HG02938 (cell line): ENCODE measurements around the gene PCDHA8.
"Not testable (repeated sequence)": the region's sequence is repeated elsewhere in the genome, so short reads cannot be mapped to it uniquely, and the experiment has no call there.

Source experiments
- ATAC-seq: cut with Tn5 transposase; IDR thresholded peaks from one replicate; pipeline ENCODE4 v1.9.1; 2021; ENCODE audit warnings: mild to moderate bottlenecking, moderate library complexity; ENCODE audit not compliant: unreplicated experiment

Gene PCDHA8, protein sequence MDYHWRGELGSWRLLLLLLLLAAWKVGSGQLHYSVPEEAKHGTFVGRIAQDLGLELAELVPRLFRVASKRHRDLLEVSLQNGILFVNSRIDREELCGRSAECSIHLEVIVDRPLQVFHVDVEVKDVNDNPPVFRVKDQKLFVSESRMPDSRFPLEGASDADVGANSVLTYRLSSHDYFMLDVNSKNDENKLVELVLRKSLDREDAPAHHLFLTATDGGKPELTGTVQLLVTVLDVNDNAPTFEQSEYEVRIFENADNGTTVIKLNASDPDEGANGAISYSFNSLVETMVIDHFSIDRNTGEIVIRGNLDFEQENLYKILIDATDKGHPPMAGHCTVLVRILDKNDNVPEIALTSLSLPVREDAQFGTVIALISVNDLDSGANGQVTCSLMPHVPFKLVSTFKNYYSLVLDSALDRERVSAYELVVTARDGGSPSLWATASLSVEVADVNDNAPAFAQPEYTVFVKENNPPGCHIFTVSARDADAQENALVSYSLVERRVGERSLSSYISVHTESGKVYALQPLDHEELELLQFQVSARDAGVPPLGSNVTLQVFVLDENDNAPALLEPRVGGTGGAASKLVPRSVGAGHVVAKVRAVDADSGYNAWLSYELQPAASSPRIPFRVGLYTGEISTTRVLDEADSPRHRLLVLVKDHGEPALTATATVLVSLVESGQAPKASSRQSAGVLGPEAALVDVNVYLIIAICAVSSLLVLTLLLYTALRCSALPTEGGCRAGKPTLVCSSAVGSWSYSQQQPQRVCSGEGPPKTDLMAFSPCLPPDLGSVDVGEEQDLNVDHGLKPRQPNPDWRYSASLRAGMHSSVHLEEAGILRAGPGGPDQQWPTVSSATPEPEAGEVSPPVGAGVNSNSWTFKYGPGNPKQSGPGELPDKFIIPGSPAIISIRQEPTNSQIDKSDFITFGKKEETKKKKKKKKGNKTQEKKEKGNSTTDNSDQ

DNA sequence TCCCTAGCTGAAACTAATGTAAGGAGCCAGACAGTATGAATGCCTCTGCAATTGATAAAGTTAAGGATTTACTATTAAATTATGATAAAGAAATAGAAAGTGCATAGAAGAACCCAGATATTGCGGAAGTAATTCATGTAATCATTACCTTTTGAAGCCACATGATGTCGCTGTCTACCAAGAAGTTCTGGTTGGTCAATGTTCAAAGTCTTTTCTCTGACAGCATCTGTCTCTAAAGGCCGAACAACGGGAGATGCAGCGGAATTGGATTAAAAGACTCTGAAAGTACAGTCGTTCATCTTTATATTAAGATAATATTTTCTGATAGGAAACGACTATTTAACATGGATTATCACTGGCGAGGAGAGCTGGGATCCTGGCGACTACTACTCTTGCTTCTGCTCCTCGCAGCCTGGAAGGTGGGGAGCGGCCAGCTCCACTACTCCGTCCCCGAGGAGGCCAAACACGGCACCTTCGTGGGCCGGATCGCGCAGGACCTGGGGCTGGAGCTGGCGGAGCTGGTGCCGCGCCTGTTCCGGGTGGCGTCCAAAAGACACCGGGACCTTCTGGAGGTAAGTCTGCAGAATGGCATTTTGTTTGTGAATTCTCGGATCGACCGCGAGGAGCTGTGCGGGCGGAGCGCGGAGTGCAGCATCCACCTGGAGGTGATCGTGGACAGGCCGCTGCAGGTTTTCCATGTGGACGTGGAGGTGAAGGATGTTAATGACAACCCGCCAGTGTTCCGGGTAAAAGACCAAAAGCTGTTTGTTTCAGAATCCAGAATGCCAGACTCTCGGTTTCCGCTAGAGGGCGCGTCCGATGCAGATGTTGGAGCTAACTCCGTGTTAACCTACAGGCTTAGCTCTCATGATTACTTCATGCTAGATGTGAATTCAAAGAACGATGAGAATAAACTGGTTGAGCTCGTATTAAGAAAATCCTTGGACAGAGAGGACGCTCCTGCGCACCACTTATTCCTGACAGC lies at the start of gene PCDHA8:
TSS of gene PCDHA8 (plus strand) at position 210 of the 985 bp plus-strand sequence. CDS start at position 345, 135 bp downstream.
- ATAC-seq: no peak

DNA sequence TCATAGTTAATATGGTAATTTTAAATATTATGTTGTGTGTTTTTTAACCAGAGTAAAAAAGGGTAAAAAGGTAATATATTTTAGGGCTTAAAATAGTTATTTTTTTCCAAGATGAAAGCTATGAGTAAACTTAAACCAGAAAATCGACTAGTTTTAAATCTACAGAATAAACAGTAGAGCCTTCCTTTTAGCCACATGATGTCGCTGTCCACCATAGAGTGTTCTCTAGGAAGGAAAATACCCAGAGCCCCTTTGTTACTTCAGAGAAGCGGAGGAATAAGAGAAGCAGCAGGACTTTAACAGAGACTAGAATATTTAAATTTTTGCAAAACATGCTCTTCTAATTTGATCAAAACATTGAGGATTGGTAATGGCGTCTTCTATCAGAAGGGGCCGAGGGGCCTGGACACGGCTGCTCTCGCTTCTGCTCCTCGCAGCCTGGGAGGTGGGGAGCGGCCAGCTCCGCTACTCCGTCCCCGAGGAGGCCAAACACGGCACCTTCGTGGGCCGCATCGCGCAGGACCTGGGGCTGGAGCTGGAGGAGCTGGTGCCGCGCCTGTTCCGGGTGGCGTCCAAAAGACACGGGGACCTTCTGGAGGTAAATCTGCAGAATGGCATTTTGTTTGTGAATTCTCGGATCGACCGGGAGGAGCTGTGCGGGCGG lies 46.3 kb upstream of the PCDHA8 start, which contains the start of gene PCDHA2:
TSS of gene PCDHA2 (plus strand) at position 258 of the 664 bp plus-strand sequence.
- ATAC-seq: no peak

DNA sequence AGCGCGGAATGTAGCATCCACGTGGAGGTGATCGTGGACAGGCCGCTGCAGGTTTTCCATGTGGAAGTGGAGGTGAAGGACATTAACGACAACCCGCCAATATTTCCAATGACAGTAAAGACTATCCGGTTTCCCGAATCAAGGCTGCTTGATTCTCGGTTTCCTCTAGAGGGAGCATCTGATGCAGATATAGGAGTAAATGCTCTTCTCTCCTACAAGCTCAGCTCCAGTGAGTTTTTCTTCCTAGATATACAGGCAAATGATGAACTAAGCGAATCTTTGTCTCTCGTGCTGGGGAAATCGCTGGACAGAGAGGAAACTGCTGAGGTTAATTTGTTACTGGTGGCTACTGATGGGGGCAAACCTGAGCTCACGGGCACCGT lies 45.7 kb upstream of the PCDHA8 start:
- no peak for ATAC-seq

DNA sequence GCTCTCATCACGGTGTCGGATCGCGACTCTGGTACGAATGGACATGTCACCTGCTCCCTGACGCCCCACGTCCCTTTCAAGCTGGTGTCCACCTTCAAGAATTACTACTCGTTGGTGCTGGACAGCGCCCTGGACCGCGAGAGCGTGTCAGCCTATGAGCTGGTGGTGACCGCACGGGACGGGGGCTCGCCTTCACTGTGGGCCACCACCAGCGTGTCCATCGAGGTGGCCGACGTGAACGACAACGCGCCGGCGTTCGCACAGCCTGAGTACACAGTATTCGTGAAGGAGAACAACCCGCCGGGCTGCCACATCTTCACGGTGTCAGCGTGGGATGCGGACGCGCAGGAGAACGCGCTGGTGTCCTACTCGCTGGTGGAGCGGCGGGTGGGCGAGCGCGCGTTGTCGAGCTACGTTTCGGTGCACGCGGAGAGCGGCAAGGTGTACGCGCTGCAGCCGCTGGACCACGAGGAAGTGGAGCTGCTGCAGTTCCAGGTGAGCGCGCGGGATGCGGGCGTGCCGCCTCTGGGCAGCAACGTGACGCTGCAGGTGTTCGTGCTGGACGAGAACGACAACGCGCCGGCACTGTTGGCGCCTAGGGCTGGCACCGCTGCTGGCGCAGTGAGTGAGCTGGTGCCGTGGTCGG lies 44.8 kb upstream of the PCDHA8 start:
- not testable (repeated sequence) for ATAC-seq

DNA sequence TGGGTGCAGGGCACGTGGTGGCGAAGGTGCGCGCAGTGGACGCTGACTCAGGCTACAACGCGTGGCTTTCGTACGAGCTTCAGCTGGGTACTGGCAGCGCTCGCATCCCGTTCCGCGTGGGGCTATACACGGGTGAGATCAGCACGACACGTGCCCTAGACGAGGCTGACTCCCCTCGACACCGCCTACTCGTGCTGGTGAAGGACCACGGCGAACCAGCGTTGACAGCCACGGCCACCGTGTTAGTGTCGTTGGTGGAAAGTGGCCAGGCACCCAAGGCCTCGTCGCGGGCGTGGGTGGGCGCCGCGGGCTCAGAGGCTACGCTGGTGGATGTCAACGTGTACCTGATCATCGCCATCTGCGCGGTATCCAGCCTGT lies 44.3 kb upstream of the PCDHA8 start:
- ATAC-seq: no peak

DNA sequence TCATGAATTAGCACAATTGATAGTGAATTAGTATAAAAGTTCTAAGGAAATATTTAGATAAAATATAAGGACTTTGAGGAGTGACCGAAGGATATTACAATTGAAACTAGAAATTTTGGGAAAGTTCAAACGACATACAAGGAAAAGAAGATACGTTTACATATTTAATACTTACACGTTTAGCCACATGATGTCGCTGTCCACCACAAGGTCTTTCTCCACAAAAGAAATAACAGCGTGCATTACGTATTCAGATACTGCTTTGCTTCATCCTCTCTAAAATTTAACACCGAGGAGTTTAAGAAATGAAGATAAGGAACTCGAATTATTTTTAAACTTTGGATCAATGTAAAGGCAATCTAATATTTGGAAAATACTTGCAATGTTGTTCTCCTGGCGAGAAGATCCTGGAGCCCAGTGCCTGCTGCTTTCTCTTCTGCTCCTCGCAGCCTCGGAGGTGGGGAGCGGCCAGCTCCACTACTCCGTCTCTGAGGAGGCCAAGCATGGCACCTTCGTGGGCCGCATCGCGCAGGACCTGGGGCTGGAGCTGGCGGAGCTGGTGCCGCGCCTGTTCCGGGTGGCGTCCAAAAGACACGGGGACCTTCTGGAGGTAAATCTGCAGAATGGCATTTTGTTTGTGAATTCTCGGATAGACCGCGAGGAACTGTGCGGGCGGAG lies 40.0 kb upstream of the PCDHA8 start, which contains the start of gene PCDHA3:
TSS of gene PCDHA3 (plus strand) at position 242 of the 678 bp plus-strand sequence.
- no peak for ATAC-seq

DNA sequence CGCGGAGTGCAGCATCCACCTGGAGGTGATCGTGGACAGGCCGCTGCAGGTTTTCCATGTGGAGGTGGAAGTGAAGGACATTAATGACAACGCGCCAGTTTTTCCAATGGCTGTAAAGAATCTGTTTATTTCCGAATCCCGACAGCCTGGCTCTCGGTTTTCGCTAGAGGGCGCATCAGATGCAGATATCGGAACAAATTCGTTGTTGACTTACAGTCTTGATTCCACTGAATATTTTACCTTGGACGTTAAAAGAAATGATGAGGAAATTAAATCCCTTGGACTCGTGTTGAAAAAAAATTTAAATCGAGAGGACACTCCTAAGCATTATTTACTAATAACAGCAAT lies 39.5 kb upstream of the PCDHA8 start:
- ATAC-seq: no peak

DNA sequence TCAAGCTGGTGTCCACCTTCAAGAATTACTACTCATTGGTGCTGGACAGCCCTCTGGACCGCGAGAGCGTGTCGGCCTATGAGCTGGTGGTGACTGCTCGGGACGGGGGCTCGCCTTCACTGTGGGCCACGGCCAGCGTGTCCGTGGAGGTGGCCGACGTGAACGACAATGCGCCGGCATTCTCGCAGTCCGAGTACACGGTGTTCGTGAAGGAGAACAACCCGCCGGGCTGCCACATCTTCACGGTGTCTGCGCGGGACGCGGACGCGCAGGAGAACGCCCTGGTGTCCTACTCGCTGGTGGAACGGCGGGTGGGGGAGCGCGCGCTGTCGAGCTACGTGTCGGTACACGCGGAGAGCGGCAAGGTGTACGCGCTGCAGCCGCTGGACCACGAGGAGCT lies 38.6 kb upstream of the PCDHA8 start:
- not testable (repeated sequence) for ATAC-seq

DNA sequence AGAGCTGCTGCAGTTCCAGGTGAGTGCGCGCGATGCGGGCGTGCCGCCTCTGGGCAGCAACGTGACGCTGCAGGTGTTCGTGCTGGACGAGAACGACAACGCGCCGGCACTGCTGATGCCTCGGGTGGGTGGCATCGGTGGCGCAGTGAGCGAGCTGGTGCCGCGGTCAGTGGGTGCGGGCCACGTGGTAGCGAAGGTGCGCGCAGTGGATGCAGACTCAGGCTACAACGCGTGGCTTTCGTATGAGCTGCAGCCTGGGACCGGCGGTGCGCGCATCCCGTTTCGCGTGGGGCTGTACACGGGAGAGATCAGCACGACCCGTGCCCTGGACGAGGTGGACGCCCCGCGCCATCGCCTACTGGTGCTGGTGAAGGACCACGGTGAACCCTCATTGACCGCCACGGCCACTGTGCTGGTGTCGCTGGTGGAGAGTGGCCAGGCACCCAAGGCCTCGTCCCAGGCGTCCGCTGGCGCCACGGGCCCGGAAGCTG lies 38.2 kb upstream of the PCDHA8 start:
- no peak for ATAC-seq

DNA sequence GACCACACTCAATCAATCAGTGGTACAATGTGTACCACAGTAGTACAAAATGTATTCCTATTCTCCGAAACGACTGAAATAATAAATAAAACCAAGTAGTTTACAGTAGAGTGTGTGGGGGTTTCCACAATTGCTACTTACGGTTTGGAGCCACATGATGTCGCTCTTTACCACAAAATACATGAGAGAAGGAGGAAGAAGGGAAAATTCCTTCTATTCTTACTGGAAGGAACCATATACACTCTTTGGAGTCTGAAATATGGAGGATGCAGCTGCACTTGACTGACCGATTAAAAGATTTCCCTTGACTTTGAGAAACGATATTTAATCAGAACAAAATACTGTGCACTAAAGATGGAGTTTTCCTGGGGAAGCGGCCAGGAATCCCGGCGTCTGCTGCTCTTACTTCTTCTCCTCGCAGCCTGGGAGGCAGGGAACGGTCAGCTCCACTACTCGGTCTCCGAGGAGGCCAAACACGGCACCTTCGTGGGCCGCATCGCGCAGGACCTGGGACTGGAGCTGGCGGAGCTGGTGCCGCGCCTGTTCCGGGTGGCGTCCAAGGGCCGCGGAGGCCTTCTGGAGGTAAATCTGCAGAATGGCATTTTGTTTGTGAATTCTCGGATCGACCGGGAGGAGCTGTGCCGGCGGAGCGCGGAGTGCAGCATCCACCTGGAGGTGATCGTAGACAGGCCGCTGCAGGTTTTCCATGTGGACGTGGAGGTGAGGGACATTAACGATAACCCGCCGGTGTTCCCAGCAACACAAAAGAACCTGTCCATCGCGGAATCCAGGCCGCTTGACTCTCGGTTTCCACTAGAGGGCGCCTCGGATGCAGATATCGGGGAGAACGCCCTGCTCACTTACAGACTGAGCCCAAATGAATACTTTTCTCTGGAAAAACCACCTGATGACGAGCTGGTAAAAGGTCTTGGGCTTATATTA lies 33.9 kb upstream of the PCDHA8 start, which contains the start of gene PCDHA4:
TSS of gene PCDHA4 (plus strand) at position 235 of the 942 bp plus-strand sequence.
- no peak for ATAC-seq

DNA sequence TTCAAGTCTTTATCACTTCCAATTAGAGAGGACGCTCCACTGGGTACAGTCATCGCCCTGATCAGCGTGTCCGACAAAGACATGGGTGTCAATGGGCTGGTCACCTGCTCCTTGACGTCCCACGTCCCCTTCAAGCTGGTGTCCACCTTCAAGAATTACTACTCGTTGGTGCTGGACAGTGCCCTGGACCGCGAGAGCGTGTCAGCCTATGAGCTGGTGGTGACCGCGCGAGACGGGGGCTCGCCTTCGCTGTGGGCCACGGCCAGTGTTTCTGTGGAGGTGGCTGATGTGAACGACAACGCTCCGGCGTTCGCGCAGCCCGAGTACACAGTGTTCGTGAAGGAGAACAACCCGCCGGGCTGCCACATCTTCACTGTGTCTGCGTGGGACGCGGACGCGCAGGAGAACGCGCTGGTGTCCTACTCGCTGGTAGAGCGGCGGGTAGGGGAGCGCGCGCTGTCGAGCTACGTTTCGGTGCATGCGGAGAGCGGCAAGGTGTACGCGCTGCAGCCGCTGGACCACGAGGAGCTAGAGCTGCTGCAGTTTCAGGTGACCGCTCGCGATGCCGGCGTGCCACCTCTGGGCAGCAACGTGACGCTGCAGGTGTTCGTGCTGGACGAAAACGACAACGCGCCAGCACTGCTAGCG lies 32.6 kb upstream of the PCDHA8 start:
- not testable (repeated sequence) for ATAC-seq

DNA sequence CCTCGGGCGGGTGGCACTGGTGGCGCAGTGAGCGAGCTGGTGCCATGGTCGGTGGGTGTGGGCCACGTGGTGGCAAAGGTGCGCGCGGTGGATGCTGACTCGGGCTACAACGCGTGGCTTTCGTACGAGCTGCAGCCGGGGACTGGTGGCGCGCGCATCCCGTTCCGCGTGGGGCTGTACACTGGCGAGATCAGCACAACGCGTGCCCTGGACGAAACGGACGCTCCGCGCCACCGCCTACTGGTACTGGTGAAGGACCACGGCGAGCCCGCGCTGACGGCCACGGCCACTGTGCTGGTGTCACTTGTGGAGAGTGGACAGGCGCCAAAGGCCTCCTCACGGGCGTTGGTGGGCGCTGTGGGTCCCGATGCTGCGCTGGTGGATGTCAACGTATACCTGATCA lies 32.1 kb upstream of the PCDHA8 start:
- ATAC-seq: no peak

DNA sequence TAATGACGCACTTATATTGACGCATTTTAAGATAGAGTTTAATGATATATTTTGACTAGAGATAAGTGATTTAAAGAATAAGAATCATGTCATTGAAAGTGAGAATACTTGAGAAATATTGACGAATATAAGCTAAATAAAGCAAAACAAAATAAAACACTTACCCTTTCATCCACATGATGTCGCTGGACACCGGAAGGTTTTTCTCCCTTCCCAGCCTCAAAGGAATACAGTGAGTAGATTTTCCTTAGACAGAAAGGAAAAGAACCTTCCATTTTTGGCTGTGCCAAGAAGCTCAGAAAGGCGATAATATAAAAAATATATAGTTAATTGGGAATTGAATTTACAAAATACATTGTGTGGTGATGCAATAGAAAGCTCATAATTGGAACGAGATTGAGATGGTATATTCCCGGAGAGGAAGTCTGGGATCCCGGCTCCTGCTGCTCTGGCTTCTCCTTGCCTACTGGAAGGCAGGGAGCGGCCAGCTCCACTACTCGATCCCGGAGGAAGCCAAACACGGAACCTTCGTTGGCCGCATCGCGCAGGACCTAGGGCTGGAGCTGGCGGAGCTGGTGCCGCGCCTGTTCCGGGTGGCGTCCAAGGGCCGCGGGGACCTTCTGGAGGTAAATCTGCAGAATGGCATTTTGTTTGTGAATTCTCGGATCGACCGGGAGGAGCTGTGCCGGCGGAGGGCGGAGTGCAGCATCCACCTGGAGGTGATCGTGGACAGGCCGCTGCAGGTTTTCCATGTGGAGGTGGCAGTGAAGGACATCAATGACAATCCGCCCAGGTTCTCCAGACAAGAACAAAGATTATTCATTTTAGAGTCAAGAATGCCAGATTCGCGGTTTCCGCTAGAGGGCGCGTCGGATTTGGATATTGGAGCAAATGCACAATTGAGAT lies 19.4 kb upstream of the PCDHA8 start, which contains the start of gene PCDHA5:
TSS of gene PCDHA5 (plus strand) at position 239 of the 906 bp plus-strand sequence.
- no peak for ATAC-seq

DNA sequence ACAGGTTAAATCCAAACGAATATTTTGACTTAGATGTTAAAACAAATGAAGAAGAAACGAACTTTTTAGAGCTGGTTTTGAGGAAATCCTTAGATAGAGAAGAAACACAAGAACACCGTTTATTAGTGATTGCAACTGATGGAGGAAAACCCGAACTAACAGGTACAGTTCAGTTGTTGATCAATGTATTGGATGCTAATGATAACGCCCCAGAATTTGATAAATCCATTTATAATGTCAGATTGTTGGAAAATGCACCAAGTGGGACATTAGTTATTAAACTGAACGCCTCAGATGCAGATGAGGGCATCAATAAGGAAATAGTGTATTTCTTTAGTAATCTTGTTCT lies 18.7 kb upstream of the PCDHA8 start:
- ATAC-seq: no peak

DNA sequence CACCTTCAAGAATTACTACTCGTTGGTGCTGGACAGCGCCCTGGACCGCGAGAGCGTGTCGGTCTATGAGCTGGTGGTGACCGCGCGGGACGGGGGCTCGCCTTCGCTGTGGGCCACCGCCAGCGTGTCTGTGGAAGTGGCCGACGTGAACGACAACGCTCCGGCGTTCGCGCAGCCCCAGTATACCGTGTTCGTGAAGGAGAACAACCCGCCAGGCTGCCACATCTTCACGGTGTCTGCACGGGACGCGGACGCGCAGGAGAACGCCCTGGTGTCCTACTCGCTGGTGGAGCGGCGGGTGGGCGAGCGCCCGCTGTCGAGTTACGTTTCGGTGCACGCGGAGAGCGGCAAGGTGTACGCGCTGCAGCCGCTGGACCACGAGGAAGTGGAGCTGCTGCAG lies 18.0 kb upstream of the PCDHA8 start:
- ATAC-seq: not testable (repeated sequence)

DNA sequence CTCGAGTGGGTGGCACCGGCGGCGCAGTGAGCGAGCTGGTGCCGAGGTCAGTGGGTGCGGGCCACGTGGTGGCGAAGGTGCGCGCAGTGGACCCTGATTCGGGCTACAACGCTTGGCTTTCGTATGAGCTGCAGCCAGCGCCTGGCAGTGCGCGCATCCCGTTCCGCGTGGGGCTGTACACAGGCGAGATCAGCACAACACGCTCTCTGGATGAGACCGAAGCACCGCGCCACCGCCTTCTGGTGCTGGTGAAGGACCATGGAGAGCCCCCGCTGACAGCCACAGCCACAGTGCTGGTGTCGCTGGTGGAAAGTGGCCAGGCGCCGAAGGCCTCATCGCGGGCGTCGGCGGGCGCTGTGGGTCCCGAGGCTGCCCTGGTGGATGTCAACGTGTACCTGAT lies 17.5 kb upstream of the PCDHA8 start:
- ATAC-seq: no peak
